HPDE6-E6E7 (cell line): ENCODE results near the gene LHX8.
A peak's percentile ranks its signal among the peaks of the same experiment; 100 is the strongest.

ENCODE experiments used
- DNase-seq: peaks from one replicate; pipeline ENCODE4 v3.0.0; 2011; ENCODE audit warnings: missing footprints; ENCODE audit errors: extremely low spot score

Gene LHX8

GRCh38 chr1:75203415-75204277 lies 69.5 kb downstream of the LHX8 start:
- DNase-seq, result peak; percentile 29

- DNase-seq, result no peak
Observed at GRCh38 chr1:75208862-75209261, 74.7 kb downstream of the LHX8 start.
